MM.1S (cell line): ENCODE data around the gene KCNA2.

ENCODE experiments used
- DNase-seq: peaks from one replicate; pipeline ENCODE4 v3.0.0-alpha.2; 2015
- H2AFZ ChIP-seq: fragments of 300-600 bp; sonication (generic); 2 replicates; pipeline ENCODE4 v1.6.0; 2016; ENCODE audit warnings: antibody characterized with exemption, low read length
- H3F3A ChIP-seq: fragments of 300-600 bp; sonication (generic); 2 replicates; pipeline ENCODE4 v1.6.1; 2016; ENCODE audit warnings: mild to moderate bottlenecking, antibody characterized with exemption, low read length, moderate library complexity, mixed read lengths; ENCODE audit not compliant: insufficient read depth
- H3K27ac ChIP-seq: fragments of 300-600 bp; sonication (generic); 2 replicates; pipeline ENCODE4 v1.5.1; 2016; ENCODE audit warnings: mild to moderate bottlenecking, low read length
- H3K27me3 ChIP-seq: fragments of 300-600 bp; sonication (generic); replicated peaks from 2 replicates; pipeline ENCODE4 v1.6.0; 2016; ENCODE audit warnings: low read length; ENCODE audit not compliant: insufficient read depth
- H3K36me3 ChIP-seq: fragments of 300-600 bp; sonication (generic); replicated peaks from 2 replicates; pipeline ENCODE4 v1.6.1; 2016; ENCODE audit warnings: mild to moderate bottlenecking, low read length, mixed read lengths; ENCODE audit not compliant: insufficient read depth
- H3K4me1 ChIP-seq: fragments of 300-600 bp; sonication (generic); 2 replicates; pipeline ENCODE4 v1.6.1; 2016; ENCODE audit warnings: low read length, mixed read lengths
- H3K4me2 ChIP-seq: fragments of 300-600 bp; sonication (generic); 2 replicates; pipeline ENCODE4 v1.6.0; 2016; ENCODE audit warnings: low read depth, low read length
- H3K4me3 ChIP-seq: fragments of 300-600 bp; sonication (generic); 2 replicates; pipeline ENCODE4 v1.5.1; 2016; ENCODE audit warnings: low read length, mixed read lengths
- H3K79me2 ChIP-seq: fragments of 300-600 bp; sonication (generic); 2 replicates; pipeline ENCODE4 v1.6.1; 2016; ENCODE audit warnings: mixed run types, low read length, mixed read lengths
- H3K9ac ChIP-seq: fragments of 300-600 bp; sonication (generic); 2 replicates; pipeline ENCODE4 v1.6.1; 2016; ENCODE audit warnings: low read length, mixed read lengths
- H3K9me2 ChIP-seq: fragments of 300-600 bp; sonication (generic); replicated peaks from 2 replicates; pipeline ENCODE4 v1.6.1; 2016; ENCODE audit warnings: mild to moderate bottlenecking, low read length, mixed read lengths; ENCODE audit not compliant: insufficient read depth
- H3K9me3 ChIP-seq: fragments of 300-600 bp; sonication (generic); replicated peaks from 2 replicates; pipeline ENCODE4 v1.6.1; 2016; ENCODE audit warnings: mild to moderate bottlenecking, low read length, mixed read lengths; ENCODE audit not compliant: insufficient read depth
- H4K20me1 ChIP-seq: fragments of 300-600 bp; sonication (generic); 2 replicates; pipeline ENCODE4 v1.6.1; 2016; ENCODE audit warnings: mild to moderate bottlenecking, low read length, moderate library complexity, mixed read lengths; ENCODE audit not compliant: insufficient read depth
- CTCF ChIP-seq: fragments of 300-600 bp; sonication (generic); IDR thresholded peaks from 2 replicates; pipeline ENCODE4 v1.5.1; 2016; ENCODE audit warnings: antibody characterized with exemption, low read length, mixed read lengths
- EZH2 ChIP-seq: fragments of 300-600 bp; sonication (generic); optimal IDR thresholded peaks from 2 replicates; pipeline ENCODE3; 2017; ENCODE audit warnings: low read depth, mild to moderate bottlenecking, antibody characterized with exemption, low read length, mixed read lengths
- EZH2phosphoT487 ChIP-seq: fragments of 300-600 bp; sonication (generic); IDR thresholded peaks from 2 replicates; pipeline ENCODE4 v1.6.1; 2018; ENCODE audit warnings: antibody characterized with exemption, low read length

The KCNA2 gene

GRCh38 chr1:110605446-110605845, 712 bp downstream of the KCNA2 start:
- Histone ChIP-seq H3K36me3 (no peaks in the 10 kb centered on the region), H3K4me1 (no peaks in the 10 kb centered on the region), H3K9me2 (no peaks in the 10 kb centered on the region), H3K4me3 (no peak overlapping the region), H3K27me3 (0 out of 2 replicates have a peak, but pooled peaks cover 11% of the 10 kb centered on the region), H4K20me1 (no peaks in the 10 kb centered on the region), H3K27ac (no peak overlapping the region), H3K4me2 (no peak overlapping the region), H3K79me2 (no peaks in the 10 kb centered on the region), H3K9ac (no peak overlapping the region), H3F3A (no peaks in the 10 kb centered on the region), H2AFZ (no peak overlapping the region), H3K9me3 (no peaks in the 10 kb centered on the region)
- no peak for TF ChIP-seq EZH2phosphoT487
- TF ChIP-seq EZH2: no peak
- TF ChIP-seq CTCF: no peak
- no peak for DNase-seq

GRCh38 chr1:110604586-110605148, 1.5 kb downstream of the KCNA2 start:
- Histone ChIP-seq H3K4me3 (no peak overlapping the region), H3F3A (no peaks in the 10 kb centered on the region), H3K4me2 (no peak overlapping the region), H2AFZ (no peak overlapping the region), H4K20me1 (no peaks in the 10 kb centered on the region), H3K79me2 (no peaks in the 10 kb centered on the region), H3K4me1 (no peaks in the 10 kb centered on the region), H3K27me3 (0 out of 2 replicates have a peak, but pooled peaks cover 11% of the 10 kb centered on the region), H3K27ac (no peak overlapping the region), H3K36me3 (no peaks in the 10 kb centered on the region), H3K9me2 (no peaks in the 10 kb centered on the region), H3K9me3 (no peaks in the 10 kb centered on the region), H3K9ac (no peak overlapping the region)
- DNase-seq: no peak
- TF ChIP-seq CTCF: no peak
- TF ChIP-seq EZH2phosphoT487: no peak
- TF ChIP-seq EZH2: no peak

- Histone ChIP-seq H3K4me3 (no peak overlapping the region), H3K79me2 (no peaks in the 10 kb centered on the region), H3K4me1 (no peaks in the 10 kb centered on the region), H2AFZ (no peak overlapping the region), H3K4me2 (no peak overlapping the region), H3K9ac (no peak overlapping the region), H3K9me3 (no peaks in the 10 kb centered on the region), H3K9me2 (no peaks in the 10 kb centered on the region), H3K27ac (no peak overlapping the region), H3F3A (no peaks in the 10 kb centered on the region), H3K36me3 (no peaks in the 10 kb centered on the region), H3K27me3 (0 out of 2 replicates have a peak, but pooled peaks cover 11% of the 10 kb centered on the region), H4K20me1 (no peaks in the 10 kb centered on the region)
- DNase-seq: no peak
- TF ChIP-seq CTCF: no peak
- no peak for TF ChIP-seq EZH2phosphoT487
- no peak for TF ChIP-seq EZH2
Observed at GRCh38 chr1:110603058-110603457, 3.1 kb downstream of the KCNA2 start.
